Glutamatergic neuron (in vitro differentiated cells): Measurements from ENCODE around the gene GPR156. TPM values are rescaled to one million over a fixed set of nuclear protein-coding genes. Genes with fewer than 3 reads are reported as not detected.

ENCODE experiments used
- DNase-seq: peaks from one replicate; pipeline ENCODE4 v3.0.0; 2022
- H3K27ac Mint-ChIP-seq: one replicate; pipeline ENCODE4 v1.8.0; 2020; ENCODE audit warnings: mild to moderate bottlenecking, mixed read lengths, inconsistent platforms; ENCODE audit not compliant: unreplicated experiment
- H3K27me3 Mint-ChIP-seq: one replicate; pipeline ENCODE4 v1.8.0; 2020; ENCODE audit warnings: mild to moderate bottlenecking, moderate library complexity, mixed read lengths, inconsistent platforms; ENCODE audit not compliant: unreplicated experiment
- H3K36me3 Mint-ChIP-seq: one replicate; pipeline ENCODE4 v1.8.0; 2020; ENCODE audit warnings: mild to moderate bottlenecking, mixed read lengths, inconsistent platforms; ENCODE audit not compliant: unreplicated experiment
- H3K4me1 Mint-ChIP-seq: one replicate; pipeline ENCODE4 v1.8.0; 2020; ENCODE audit warnings: mild to moderate bottlenecking, low read depth, mixed read lengths, inconsistent platforms; ENCODE audit not compliant: unreplicated experiment
- H3K4me3 Mint-ChIP-seq: one replicate; pipeline ENCODE4 v1.8.0; 2020; ENCODE audit warnings: mild to moderate bottlenecking, mixed read lengths, inconsistent platforms; ENCODE audit not compliant: unreplicated experiment
- H3K9me3 Mint-ChIP-seq: one replicate; pipeline ENCODE4 v1.8.0; 2020; ENCODE audit warnings: mild to moderate bottlenecking, moderate library complexity, mixed read lengths, inconsistent platforms; ENCODE audit not compliant: unreplicated experiment
- CTCF ChIP-seq: fragments of 200-600 bp; sonication (generic); IDR thresholded peaks from one replicate; pipeline ENCODE4 v1.5.0; 2021; ENCODE audit not compliant: partially characterized antibody, unreplicated experiment
- total RNA-seq: library from RNA; stranded (reverse); fragmentation: NEBNext Ultra II Directional; extraction: Animal tissue kit (Norgen Biotek cat#: 25700); gene quantifications from one replicate; pipeline ENCODE4 v1.2.1, GENCODE V29; 2021; ENCODE audit not compliant: unreplicated experiment

GPR156 gene
- total RNA-seq, 1 donor from 2014 or later, result 0.83 TPM

GRCh38 chr3:120125992-120126391, 159.0 kb downstream of the GPR156 start:
- Mint-ChIP-seq H3K4me3 (no peak overlapping the region), H3K36me3 (no peaks in the 10 kb centered on the region), H3K27ac (no peak overlapping the region), H3K9me3 (no peaks in the 10 kb centered on the region), H3K27me3 (no peaks in the 10 kb centered on the region), H3K4me1 (peaks cover 2% of the 10 kb centered on the region)
- DNase-seq, result no peak
- TF ChIP-seq CTCF, result no peak

GRCh38 chr3:120119846-120120510, 165.0 kb downstream of the GPR156 start:
- Mint-ChIP-seq H3K27ac (no peak overlapping the region), H3K36me3 (peaks cover 5% of the 10 kb centered on the region), H3K4me1 (no peaks in the 10 kb centered on the region)

More at GRCh38 chr3:120119846-120120510, 165.0 kb downstream of the GPR156 start:
- no peak overlapping the region for H3K4me3 Mint-ChIP-seq
- no peak for DNase-seq
- TF ChIP-seq CTCF, result no peak
- peaks cover 4% of the 10 kb centered on the region for H3K27me3 Mint-ChIP-seq
- peaks cover 6% of the 10 kb centered on the region for H3K9me3 Mint-ChIP-seq

Other genes starting within 250 kb of the GPR156 start
- gene GSK3B, start 190.8 kb downstream of the GPR156 start, total RNA-seq, result 138 TPM
- gene LRRC58, start 64.1 kb upstream of the GPR156 start, total RNA-seq, result 5.8 TPM
- 206 TPM for gene FSTL1, start 165.8 kb upstream of the GPR156 start, total RNA-seq